ENCODE data around the gene LAMB1.
"Not testable (repeated sequence)": the region's sequence is repeated elsewhere in the genome, so short reads cannot be mapped to it uniquely, and the experiment has no call there.

The LAMB1 gene

GRCh38 chr7:107909445-107909844, 93.5 kb downstream of the LAMB1 start:
- no peak for DNase-seq

- DNase-seq: no peak
Measured at GRCh38 chr7:107907790-107908189, 95.2 kb downstream of the LAMB1 start.

DNA sequence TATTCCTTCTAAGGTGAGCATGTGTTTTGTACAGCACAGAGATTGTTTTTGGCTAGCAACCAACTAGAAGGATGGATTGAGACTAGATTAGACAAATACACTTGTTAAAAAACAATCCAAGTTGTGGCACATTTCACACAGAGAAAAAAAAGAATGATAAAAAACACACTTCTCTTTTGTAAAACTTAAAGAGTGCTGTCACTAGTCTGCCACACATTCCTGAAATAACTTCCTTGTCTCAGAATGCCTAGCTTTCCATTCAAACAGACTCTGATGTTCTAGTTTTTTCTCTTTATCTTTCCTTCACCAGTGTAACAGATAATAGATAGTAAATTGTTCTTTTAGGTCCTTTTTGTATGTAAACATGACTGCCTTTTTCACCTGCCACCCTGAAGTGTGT, 100.6 kb downstream of the LAMB1 start:
- no peak for DNase-seq

- no peak for DNase-seq
Measured at GRCh38 chr7:107900496-107901015, 102.4 kb downstream of the LAMB1 start.

- no peak for DNase-seq
Measured at GRCh38 chr7:107898997-107899594, 103.9 kb downstream of the LAMB1 start.

- not testable (repeated sequence) for DNase-seq
Measured at GRCh38 chr7:107892367-107892741, 110.6 kb downstream of the LAMB1 start.

GRCh38 chr7:107891636-107892366, 111.2 kb downstream of the LAMB1 start:
- peak; percentile 39 for DNase-seq

DNA sequence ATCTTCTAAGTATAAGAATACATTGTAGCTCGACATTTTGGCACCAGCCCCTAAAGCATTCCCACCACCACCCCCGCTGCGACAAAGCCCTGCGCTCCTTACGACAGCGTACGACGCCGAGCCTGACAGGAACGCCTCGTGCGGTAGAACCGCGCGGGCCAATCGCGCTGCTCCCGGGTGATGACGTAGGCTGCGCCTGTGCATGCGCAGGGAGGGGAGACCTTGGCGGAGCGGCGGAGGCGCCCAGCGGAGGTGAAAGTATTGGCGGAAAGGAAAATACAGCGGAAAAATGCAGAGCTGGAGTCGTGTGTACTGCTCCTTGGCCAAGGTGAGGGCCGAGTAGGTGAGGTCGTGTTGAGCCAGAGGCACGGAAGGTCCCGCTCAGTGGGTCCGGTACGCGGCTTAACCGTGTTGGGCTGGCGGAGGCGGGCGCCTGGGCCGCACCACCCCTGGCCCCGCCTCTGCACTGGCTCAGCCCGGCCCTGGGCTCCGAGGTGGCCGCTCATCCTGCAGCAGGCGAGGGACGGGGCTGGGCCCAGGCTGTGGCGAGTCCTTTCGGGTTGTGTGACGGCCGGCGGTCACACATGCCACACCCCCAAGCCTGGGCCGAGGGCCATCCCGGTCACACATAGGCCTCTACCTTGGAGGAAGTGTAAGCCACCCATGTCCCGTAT, 111.9 kb downstream of the LAMB1 start, which contains the start of gene DLD:
Gene DLD, plus strand, starts transcription at position 222 of the 674 bp plus-strand sequence. Its CDS starts 68 bp downstream, at position 290.
- DNase-seq: peak; percentile 90

DNA sequence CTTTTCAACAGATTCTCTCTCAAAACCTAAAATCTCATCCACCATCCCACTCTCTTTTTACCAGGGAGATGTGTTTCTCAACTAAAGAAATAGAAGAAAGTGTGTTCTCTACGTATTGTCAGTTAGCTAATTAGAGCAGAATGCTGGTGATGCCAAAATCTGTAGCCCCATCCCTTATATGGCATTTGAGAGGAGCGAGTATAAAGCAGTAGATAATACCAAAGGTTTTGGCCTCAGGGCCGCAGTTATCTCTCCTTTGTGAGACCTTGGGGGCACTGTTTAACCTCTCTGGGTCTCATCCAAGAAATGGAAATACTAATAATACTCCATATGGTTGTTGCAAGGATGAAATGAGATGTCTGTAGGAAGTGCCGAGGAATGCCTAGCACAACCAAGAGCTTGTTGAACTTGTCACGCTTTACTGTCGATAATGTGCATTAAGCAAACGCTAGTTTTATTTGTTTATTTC, 112.4 kb downstream of the LAMB1 start:
- no peak for DNase-seq

GRCh38 chr7:107889992-107890391, 113.0 kb downstream of the LAMB1 start:
- DNase-seq: no peak

DNA sequence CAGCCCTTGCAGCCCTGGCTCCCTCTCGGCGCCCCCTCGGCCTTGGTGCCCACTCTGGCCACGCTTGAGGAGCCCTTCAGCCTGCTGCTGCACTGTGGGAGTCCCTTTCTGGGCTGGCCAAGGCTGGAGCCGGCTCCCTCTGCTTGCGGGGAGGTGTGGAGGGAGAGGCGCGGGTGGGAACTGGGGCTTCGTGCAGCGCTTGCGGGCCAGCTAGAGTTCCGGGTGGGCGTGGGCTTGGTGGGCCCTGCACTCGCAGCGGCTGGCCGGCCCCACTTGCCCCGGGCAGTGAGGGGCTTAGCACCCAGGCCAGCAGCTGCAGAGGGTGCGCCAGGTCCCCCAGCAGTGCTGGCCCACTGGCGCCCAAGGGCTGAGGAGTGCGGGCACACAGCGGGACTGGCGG, 115.1 kb downstream of the LAMB1 start:
- DNase-seq: not testable (repeated sequence)

DNA sequence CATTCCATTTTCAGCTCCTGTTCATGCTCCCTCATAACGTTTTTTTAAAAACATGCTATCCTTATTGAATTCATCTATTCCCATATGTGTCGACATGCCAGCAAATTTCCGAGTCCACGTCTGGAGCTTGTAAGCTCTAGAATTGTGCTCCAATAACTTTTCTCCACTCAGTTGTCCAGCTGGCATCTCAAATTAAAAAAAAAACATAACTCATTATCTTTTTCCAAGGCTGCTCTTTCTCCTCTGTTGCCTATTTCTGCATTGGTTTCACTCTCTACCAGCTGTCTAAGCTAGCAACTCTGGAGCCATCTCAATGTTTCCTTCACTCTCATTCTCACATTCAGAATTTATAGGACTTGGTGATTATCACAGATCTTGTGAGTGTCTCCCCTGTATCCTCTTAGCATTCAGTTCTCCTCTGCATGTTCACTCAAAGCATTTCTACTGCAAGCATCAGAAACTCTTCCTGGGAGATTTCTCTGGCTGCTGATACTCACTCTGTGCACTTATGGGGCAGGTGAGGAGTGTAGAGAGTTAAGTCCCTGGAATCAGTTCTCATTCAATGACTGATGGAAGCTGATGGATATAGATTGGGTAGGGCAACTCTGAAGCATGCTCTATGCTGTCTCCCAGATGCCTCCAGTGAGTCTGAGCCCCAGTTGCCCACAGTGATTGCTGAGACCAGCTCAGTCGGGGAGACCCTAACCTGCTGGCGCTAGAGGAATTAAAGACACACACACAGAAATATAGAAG, 118.7 kb downstream of the LAMB1 start:
- DNase-seq: no peak

GRCh38 chr7:107882766-107883165, 120.2 kb downstream of the LAMB1 start:
- no peak for DNase-seq

- peak; percentile 70 for DNase-seq
Measured at GRCh38 chr7:107879400-107880035, 123.4 kb downstream of the LAMB1 start.

DNA sequence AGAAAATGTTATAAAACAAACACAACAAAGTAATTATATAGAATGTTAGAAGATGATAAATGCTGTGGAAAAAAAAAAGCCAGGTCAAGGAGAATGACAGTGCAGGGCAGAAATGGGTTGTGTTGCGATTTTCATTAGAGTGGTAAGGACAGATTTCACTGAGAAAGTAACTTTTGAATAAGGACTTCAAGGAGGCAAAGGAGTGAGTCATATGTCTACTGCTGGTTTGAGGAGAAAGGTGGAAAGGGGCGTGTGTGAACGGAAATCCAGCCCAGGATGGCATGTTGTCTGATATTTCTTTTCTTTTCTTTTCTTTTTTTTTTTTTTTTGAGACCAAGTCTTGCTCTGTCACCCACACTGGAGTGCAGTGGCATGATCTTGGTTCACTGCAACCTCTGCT, 124.3 kb downstream of the LAMB1 start:
- no peak for DNase-seq

- DNase-seq: no peak
Measured at GRCh38 chr7:107877731-107878382, 125.1 kb downstream of the LAMB1 start.

DNA sequence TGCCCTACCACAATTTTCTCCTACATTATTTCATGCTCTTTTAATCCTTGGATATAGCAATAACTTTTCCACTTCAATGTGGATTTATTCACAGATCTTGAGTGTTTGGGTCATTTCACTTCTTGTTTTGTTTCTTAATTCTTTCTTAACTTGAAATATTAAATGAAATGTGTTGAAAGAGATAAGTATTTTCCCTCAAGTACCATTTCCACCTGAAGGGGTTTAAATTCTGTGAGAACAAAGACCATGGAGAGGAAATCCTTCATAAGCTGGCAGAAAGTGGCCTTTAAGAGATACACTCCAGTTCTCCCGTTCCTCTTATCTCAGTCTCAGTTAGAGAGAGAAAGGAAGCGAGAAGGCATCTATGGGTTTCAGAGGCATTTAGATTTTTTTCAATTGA, 126.0 kb downstream of the LAMB1 start:
- DNase-seq: no peak

- DNase-seq: peak; percentile 63
Measured at GRCh38 chr7:107874605-107875446, 128.1 kb downstream of the LAMB1 start.

DNA sequence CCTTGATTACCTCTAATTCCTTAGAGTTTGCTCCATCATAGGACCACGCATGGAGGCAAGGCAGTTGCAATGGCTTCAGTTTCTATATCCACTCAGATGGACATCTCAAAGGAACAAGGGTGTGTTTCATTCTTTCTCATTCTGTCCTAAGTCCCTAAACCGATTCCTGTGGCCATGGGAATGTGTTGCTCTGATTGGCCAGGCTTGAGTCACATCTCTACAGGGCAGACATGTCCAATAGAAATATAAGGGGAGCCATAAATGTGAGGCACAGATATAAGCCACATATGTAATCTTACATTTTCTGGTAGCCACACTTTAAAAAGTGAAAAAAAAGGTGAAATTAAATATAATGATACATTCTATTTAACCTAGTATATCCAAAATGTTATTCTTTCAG, 128.8 kb downstream of the LAMB1 start:
- DNase-seq: no peak

Measured in CD4-positive, alpha-beta T cell treated with Interleukin-4 for 4 hours (primary cell).